Measurements from ENCODE around the gene OR3A2. TPM values are rescaled to one million over a fixed set of nuclear protein-coding genes. Genes with fewer than 3 reads are reported as not detected.
"Not testable (repeated sequence)": the region's sequence is repeated elsewhere in the genome, so short reads cannot be mapped to it uniquely, and the experiment has no call there.

Gene OR3A2
- total and polyA plus RNA-seq, 8 donors, result not detected

- peaks cover 0 to 29% (median 4%) of the 10 kb centered on the region in 3 donors for H3K27me3 ChIP-seq
- H3K4me3 ChIP-seq, result no peak overlapping the region
- H3K4me1 ChIP-seq, result no peaks in the 10 kb centered on the region
- TF ChIP-seq POLR2A (IDR thresholded peaks at IDR 0.05) (no peak), EP300 (IDR thresholded peaks at IDR 0.05) (no peak), POLR2AphosphoS5 (IDR thresholded peaks at IDR 0.05) (no peak), CTCF (IDR thresholded peaks at IDR 0.05) (no peak)
- no peak overlapping the region for H3K27ac ChIP-seq
- DNase-seq, result no peak
- intact Hi-C loops (cut with DNase I; ENCODE audit: low total_unique reads), result no loop called here
- peaks cover 0 to 14% (median 7%) of the 10 kb centered on the region in 4 donors for H3K9me3 ChIP-seq
- WGBS, 5 donors, result 72 to 86% (median 85%) methylated on average over 4 to 8 of the region's 8 CpGs
- no peaks in the 10 kb centered on the region for H3K36me3 ChIP-seq
Observed at GRCh38 chr17:3378321-3378720, 7.8 kb downstream of the OR3A2 start.

- H3K4me3 ChIP-seq; H3K4me1 ChIP-seq; DNase-seq; H3K36me3 ChIP-seq; intact Hi-C loops (cut with DNase I; ENCODE audit: low total_unique reads); H3K27ac ChIP-seq; H3K27me3 ChIP-seq: not testable (repeated sequence)
- WGBS, 5 donors, result 87 to 100% (median 94%) methylated on average over 2 to 31 of the region's 31 CpGs; no CpG with 5 or more reads in 1 of the 5 donors
- H3K9me3 ChIP-seq, result peaks cover 0 to 27% (median 7%) of the 10 kb centered on the region in 4 donors
Observed at GRCh38 chr17:3371167-3371566, 14.9 kb downstream of the OR3A2 start.

- H3K27me3 ChIP-seq, result peaks cover 0 to 12% (median 0%) of the 10 kb centered on the region in 3 donors
- H3K4me3 ChIP-seq; H3K36me3 ChIP-seq; H3K4me1 ChIP-seq; intact Hi-C loops (cut with DNase I; ENCODE audit: low total_unique reads); DNase-seq; H3K27ac ChIP-seq: not testable (repeated sequence)
- 82 to 92% (median 89%) methylated on average over 5 to 12 of the region's 12 CpGs for WGBS, 5 donors
- H3K9me3 ChIP-seq, result peaks cover 0 to 24% (median 23%) of the 10 kb centered on the region in 4 donors
Observed at GRCh38 chr17:3342782-3343181, 43.3 kb downstream of the OR3A2 start.

GRCh38 chr17:3335876-3336275 is 50.2 kb downstream of the OR3A2 start:
- no peaks in the 10 kb centered on the region for H3K4me1 ChIP-seq
- H3K27ac ChIP-seq, result no peak overlapping the region
- intact Hi-C loops (cut with DNase I; ENCODE audit: low total_unique reads), result no loop called here
- no peaks in the 10 kb centered on the region for H3K27me3 ChIP-seq
- no peak for TF ChIP-seq POLR2A (IDR thresholded peaks at IDR 0.05)
- TF ChIP-seq CTCF (IDR thresholded peaks at IDR 0.05), result no peak
- no peak for TF ChIP-seq POLR2AphosphoS5 (IDR thresholded peaks at IDR 0.05)
- no peak for TF ChIP-seq EP300 (IDR thresholded peaks at IDR 0.05)
- H3K4me3 ChIP-seq, result no peak overlapping the region
- peaks cover 0 to 13% (median 3%) of the 10 kb centered on the region in 4 donors for H3K9me3 ChIP-seq
- peak in 1 of 2 donors; percentile 9 for DNase-seq
- H3K36me3 ChIP-seq, result no peaks in the 10 kb centered on the region
- WGBS, 5 donors, result 19 to 66% (median 40%) methylated on average over 4 of the region's 4 CpGs

GRCh38 chr17:3318336-3318735 is 67.8 kb downstream of the OR3A2 start:
- intact Hi-C loops (cut with DNase I; ENCODE audit: low total_unique reads), result no loop called here
- DNase-seq, result peak in 1 of 2 donors; percentile 38
- no peaks in the 10 kb centered on the region for H3K4me1 ChIP-seq
- no peaks in the 10 kb centered on the region for H3K9me3 ChIP-seq
- H3K27ac ChIP-seq, result no peak overlapping the region
- TF ChIP-seq POLR2A (IDR thresholded peaks at IDR 0.05) (no peak), POLR2AphosphoS5 (IDR thresholded peaks at IDR 0.05) (peak in 1 of 3 donors; percentile 57)
- no peak overlapping the region for H3K4me3 ChIP-seq
- no peaks in the 10 kb centered on the region for H3K36me3 ChIP-seq
- H3K27me3 ChIP-seq, result no peaks in the 10 kb centered on the region
- 36 to 52% (median 41%) methylated on average over 5 of the region's 5 CpGs for WGBS, 5 donors

- Histone ChIP-seq H3K36me3 (no peaks in the 10 kb centered on the region), H3K9me3 (no peaks in the 10 kb centered on the region), H3K27me3 (peaks cover 0 to 3% (median 0%) of the 10 kb centered on the region in 3 donors), H3K4me1 (no peaks in the 10 kb centered on the region), H3K4me3 (no peak overlapping the region), H3K27ac (no peak overlapping the region)
- 52 to 72% (median 63%) methylated on average over 3 of the region's 3 CpGs for WGBS, 5 donors
- TF ChIP-seq EP300 (IDR thresholded peaks at IDR 0.05), result no peak
- TF ChIP-seq POLR2AphosphoS5 (IDR thresholded peaks at IDR 0.05), result no peak
- TF ChIP-seq CTCF (IDR thresholded peaks at IDR 0.05), result no peak
- no peak for TF ChIP-seq POLR2A (IDR thresholded peaks at IDR 0.05)
- intact Hi-C loops (cut with DNase I; ENCODE audit: low total_unique reads), result no loop called here
- DNase-seq, result no peak
Observed at GRCh38 chr17:3316836-3317235, 69.3 kb downstream of the OR3A2 start.

All from stomach (tissue), 9 donors.